Neutrophil (primary cell): ENCODE measurements around the gene CBR3.

ENCODE experiments used
- H3K27ac ChIP-seq: fragments of 200-600 bp; sonication (generic); 2 replicates; pipeline ENCODE4 v1.5.1; 2016; ENCODE audit warnings: mild to moderate bottlenecking, moderate library complexity
- H3K27me3 ChIP-seq: fragments of 200-600 bp; sonication (generic); 2 replicates; pipeline ENCODE4 v1.6.0; 2016; ENCODE audit warnings: mild to moderate bottlenecking
- H3K36me3 ChIP-seq: fragments of 200-600 bp; sonication (generic); 2 replicates; pipeline ENCODE4 v1.5.1; 2017
- H3K4me1 ChIP-seq, 2 experiments: fragments of 200-600 bp in 1 of 2; sonication (generic) in 1 of 2; 1 replicate in 1 of 2; 2 replicates in 1 of 2; pipeline versions ENCODE4 v1.5.1 to v1.6.1; 2013 to 2016; ENCODE audit warnings: low read depth in 1 of 2, low read length in 1 of 2, mild to moderate bottlenecking in 1 of 2, moderate library complexity in 1 of 2; ENCODE audit not compliant: control insufficient read depth in 1 of 2, insufficient read depth in 1 of 2
- H3K4me3 ChIP-seq, 2 experiments: fragments of 200-600 bp in 1 of 2; sonication (generic) in 1 of 2; 1 replicate in 1 of 2; 2 replicates in 1 of 2; pipeline ENCODE4 v1.5.1; 2013 to 2016; ENCODE audit warnings: low read depth in 1 of 2, low read length in 1 of 2, mild to moderate bottlenecking in 1 of 2, moderate library complexity in 1 of 2
- H3K9me3 ChIP-seq: fragments of 200-600 bp; sonication (generic); 2 replicates; pipeline ENCODE4 v1.5.1; 2016
- CTCF ChIP-seq: fragments of 200-600 bp; sonication (generic); IDR thresholded peaks from 2 replicates; pipeline ENCODE4 v1.5.1; 2016; ENCODE audit warnings: antibody characterized with exemption

Gene CBR3

GRCh38 chr21:36122977-36123376, 11.9 kb upstream of the CBR3 start:
- no peak overlapping the region for H3K4me3 ChIP-seq
- TF ChIP-seq CTCF = no peak
- no peak overlapping the region for H3K27ac ChIP-seq
- H3K36me3 ChIP-seq = no peaks in the 10 kb centered on the region
- H3K9me3 ChIP-seq = no peaks in the 10 kb centered on the region
- no peaks in the 10 kb centered on the region for H3K4me1 ChIP-seq
- H3K27me3 ChIP-seq = peaks cover 5% of the 10 kb centered on the region

GRCh38 chr21:36124395-36124794, 10.5 kb upstream of the CBR3 start:
- no peak for TF ChIP-seq CTCF
- no peak overlapping the region for H3K4me3 ChIP-seq

GRCh38 chr21:36125512-36126207, 9.2 kb upstream of the CBR3 start:
- no peaks in the 10 kb centered on the region for H3K9me3 ChIP-seq
- no peak overlapping the region for H3K4me3 ChIP-seq
- peaks cover 32% of the 10 kb centered on the region for H3K27me3 ChIP-seq
- H3K4me1 ChIP-seq = peaks cover 3 to 8% of the 10 kb centered on the region in 2 experiments
- no peak overlapping the region for H3K27ac ChIP-seq
- no peaks in the 10 kb centered on the region for H3K36me3 ChIP-seq
- TF ChIP-seq CTCF = peak; percentile 89

More at GRCh38 chr21:36124395-36124794, 10.5 kb upstream of the CBR3 start:
- peaks cover 0 to 1% of the 10 kb centered on the region in 2 experiments for H3K4me1 ChIP-seq
- H3K36me3 ChIP-seq = no peaks in the 10 kb centered on the region
- H3K9me3 ChIP-seq = no peaks in the 10 kb centered on the region
- H3K27ac ChIP-seq = no peak overlapping the region
- peaks cover 20% of the 10 kb centered on the region for H3K27me3 ChIP-seq

- Histone ChIP-seq H3K36me3 (no peaks in the 10 kb centered on the region), H3K27ac (no peak overlapping the region), H3K4me1 (peaks cover 3 to 8% of the 10 kb centered on the region in 2 experiments), H3K4me3 (no peak overlapping the region), H3K27me3 (peaks cover 37% of the 10 kb centered on the region), H3K9me3 (no peaks in the 10 kb centered on the region)
- no peak for TF ChIP-seq CTCF
Observed at GRCh38 chr21:36126208-36126565, 8.7 kb upstream of the CBR3 start.

GRCh38 chr21:36126621-36127110, 8.2 kb upstream of the CBR3 start:
- no peak overlapping the region for H3K27ac ChIP-seq
- no peaks in the 10 kb centered on the region for H3K9me3 ChIP-seq
- peaks cover 39% of the 10 kb centered on the region for H3K27me3 ChIP-seq
- H3K4me1 ChIP-seq = peaks cover 3 to 8% of the 10 kb centered on the region in 2 experiments
- TF ChIP-seq CTCF = no peak
- H3K4me3 ChIP-seq = no peak overlapping the region
- no peaks in the 10 kb centered on the region for H3K36me3 ChIP-seq
